Measurements from ENCODE around the gene IL36A.

The IL36A gene

GRCh38 chr2:113053666-113054065 lies 48.4 kb downstream of the IL36A start:
- no peak for DNase-seq

- DNase-seq: no peak
These were observed 48.8 kb downstream of the IL36A start for GRCh38 chr2:113054066-113054465.

- DNase-seq: no peak
These were observed 51.3 kb downstream of the IL36A start for GRCh38 chr2:113056521-113056920.

- no peak for DNase-seq
These were observed 51.9 kb downstream of the IL36A start for GRCh38 chr2:113057117-113057516.
